GM18867 (cell line): ENCODE data around the gene TMEM108.

Experiments
- ATAC-seq: cut with Tn5 transposase; IDR thresholded peaks from one replicate; pipeline ENCODE4 v1.9.1; 2021; ENCODE audit warnings: mild to moderate bottlenecking, moderate library complexity; ENCODE audit not compliant: unreplicated experiment

Gene TMEM108

GRCh38 chr3:133301731-133302130, 263.5 kb downstream of the TMEM108 start:
- ATAC-seq, result no peak

- no peak for ATAC-seq
Observed at GRCh38 chr3:133303430-133303829, 265.2 kb downstream of the TMEM108 start.

- ATAC-seq, result no peak
Observed at GRCh38 chr3:133317866-133318265, 279.7 kb downstream of the TMEM108 start.

- no peak for ATAC-seq
Observed at GRCh38 chr3:133328373-133328772, 290.2 kb downstream of the TMEM108 start.

- no peak for ATAC-seq
Observed at GRCh38 chr3:133329626-133330025, 291.4 kb downstream of the TMEM108 start.

- ATAC-seq, result no peak
Observed at GRCh38 chr3:133330065-133330464, 291.9 kb downstream of the TMEM108 start.

GRCh38 chr3:133330522-133330921, 292.3 kb downstream of the TMEM108 start:
- ATAC-seq, result no peak

- no peak for ATAC-seq
Observed at GRCh38 chr3:133354721-133355120, 316.5 kb downstream of the TMEM108 start.

- ATAC-seq, result no peak
Observed at GRCh38 chr3:133360476-133360875, 322.3 kb downstream of the TMEM108 start.

GRCh38 chr3:133361011-133361410, 322.8 kb downstream of the TMEM108 start:
- no peak for ATAC-seq

GRCh38 chr3:133361435-133361834, 323.2 kb downstream of the TMEM108 start:
- ATAC-seq, result no peak

- no peak for ATAC-seq
Observed at GRCh38 chr3:133362539-133362938, 324.3 kb downstream of the TMEM108 start.

GRCh38 chr3:133364704-133365103, 326.5 kb downstream of the TMEM108 start:
- ATAC-seq, result no peak

- ATAC-seq, result no peak
Observed at GRCh38 chr3:133366921-133367320, 328.7 kb downstream of the TMEM108 start.

GRCh38 chr3:133367403-133367802, 329.2 kb downstream of the TMEM108 start:
- ATAC-seq, result no peak

- ATAC-seq, result no peak
Observed at GRCh38 chr3:133367956-133368355, 329.8 kb downstream of the TMEM108 start.

- ATAC-seq, result no peak
Observed at GRCh38 chr3:133368371-133369067, 330.3 kb downstream of the TMEM108 start.

GRCh38 chr3:133369068-133369440, 330.9 kb downstream of the TMEM108 start:
- ATAC-seq, result no peak

- ATAC-seq, result no peak
Observed at GRCh38 chr3:133371181-133371580, 333.0 kb downstream of the TMEM108 start.

- ATAC-seq, result no peak
Observed at GRCh38 chr3:133371676-133372075, 333.5 kb downstream of the TMEM108 start.

- ATAC-seq, result no peak
Observed at GRCh38 chr3:133374708-133375402, 336.7 kb downstream of the TMEM108 start.

GRCh38 chr3:133375403-133375745, 337.2 kb downstream of the TMEM108 start:
- ATAC-seq, result no peak

GRCh38 chr3:133376810-133377209, 338.6 kb downstream of the TMEM108 start:
- no peak for ATAC-seq
